BJ (cell line): ENCODE measurements around the gene PARD3. TPM values are rescaled to one million over a fixed set of nuclear protein-coding genes. Genes with fewer than 3 reads are reported as not detected.

Experiments used
- CTCF ChIA-PET: fragments of 350-600 bp; formaldehyde crosslinking; extraction: SDS; loops from one replicate; lab custom pipeline; 2021; ENCODE audit warnings: antibody characterized with exemption, inconsistent platforms; lab: Yijun Ruan, JAX
- POLR2A ChIA-PET: fragments of 300-600 bp; sonication (Branson Sonifier 250); formaldehyde crosslinking; extraction: SDS; loops from one replicate; lab custom pipeline; 2021; ENCODE audit warnings: antibody characterized with exemption; lab: Charles Lee
- DNase-seq: peaks from one replicate; pipeline ENCODE4 v3.0.0-alpha.2; 2011; ENCODE audit warnings: low read depth
- H3K27me3 ChIP-seq: 2 replicates; pipeline ENCODE4 v1.6.0; 2011; ENCODE audit warnings: low read length; ENCODE audit not compliant: control insufficient read depth, insufficient read depth
- H3K36me3 ChIP-seq: 2 replicates; pipeline ENCODE4 v1.5.1; 2011; ENCODE audit warnings: low read length; ENCODE audit not compliant: control insufficient read depth, insufficient read depth
- H3K4me3 ChIP-seq: 2 replicates; pipeline ENCODE4 v1.5.1; 2011; ENCODE audit warnings: low read depth, mild to moderate bottlenecking, control low read depth, low read length
- CTCF ChIP-seq: IDR thresholded peaks from 2 replicates; pipeline ENCODE4 v1.5.1; 2011; ENCODE audit warnings: low read depth, mild to moderate bottlenecking, control low read depth, inconsistent platforms, low read length, moderate library complexity; ENCODE audit not compliant: insufficient read depth
- polyA plus RNA-seq: library from polyadenylated mRNA; depleted of rRNA; stranded (reverse); fragments of >200 nt; gene quantifications from 2 replicates; pipeline ENCODE4 v1.2.3, GENCODE V29; 2011

Gene PARD3
- polyA plus RNA-seq, 1 experiment: 17.7 TPM

DNA sequence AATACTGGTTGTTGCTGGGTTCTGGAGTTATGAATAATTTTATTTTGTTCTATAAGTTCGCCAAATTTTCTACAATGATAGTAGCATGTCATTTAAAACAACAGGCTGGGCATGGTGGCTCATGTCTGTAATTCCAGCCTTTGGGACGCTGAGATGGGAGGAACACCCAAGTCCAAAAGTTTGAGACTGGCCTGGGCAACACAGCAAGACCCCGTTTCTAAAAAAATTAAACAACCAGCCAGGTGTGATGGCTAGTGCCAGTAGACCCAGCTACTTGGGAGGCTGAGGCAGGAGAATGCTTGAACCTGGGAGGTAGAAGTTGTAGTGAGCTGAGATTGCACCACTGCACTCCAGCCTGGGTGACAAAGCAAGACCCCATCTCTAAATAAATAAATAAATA lies 347.7 kb downstream of the PARD3 start:
- Histone ChIP-seq H3K27me3 (no peaks in the 10 kb centered on the region), H3K4me3 (no peak overlapping the region), H3K36me3 (peaks cover 2% of the 10 kb centered on the region; the same call in 1 of the 2 replicates)
- DNase-seq: no peak
- POLR2A ChIA-PET: no interaction called here
- TF ChIP-seq CTCF: no peak
- CTCF ChIA-PET: no interaction called here

GRCh38 chr10:34465678-34466077 lies 349.4 kb downstream of the PARD3 start:
- H3K4me3 ChIP-seq: no peak overlapping the region
- ChIA-PET POLR2A (no interaction called here), CTCF (no interaction called here)
- H3K27me3 ChIP-seq: no peaks in the 10 kb centered on the region
- DNase-seq: no peak
- H3K36me3 ChIP-seq: peaks cover 2% of the 10 kb centered on the region; the same call in 1 of the 2 replicates
- no peak for TF ChIP-seq CTCF

GRCh38 chr10:34464591-34464990 lies 350.5 kb downstream of the PARD3 start:
- DNase-seq: no peak
- TF ChIP-seq CTCF: no peak
- ChIA-PET CTCF (no interaction called here), POLR2A (no interaction called here)
- Histone ChIP-seq H3K27me3 (no peaks in the 10 kb centered on the region), H3K36me3 (no peaks in the 10 kb centered on the region; the same call in 1 of the 2 replicates), H3K4me3 (no peak overlapping the region)

- TF ChIP-seq CTCF: no peak
- Histone ChIP-seq H3K4me3 (no peak overlapping the region), H3K27me3 (no peaks in the 10 kb centered on the region), H3K36me3 (no peaks in the 10 kb centered on the region; the same call in 1 of the 2 replicates)
- no peak for DNase-seq
- CTCF ChIA-PET: no interaction called here
- POLR2A ChIA-PET: no interaction called here
These were observed 351.1 kb downstream of the PARD3 start for GRCh38 chr10:34464000-34464399.

DNA sequence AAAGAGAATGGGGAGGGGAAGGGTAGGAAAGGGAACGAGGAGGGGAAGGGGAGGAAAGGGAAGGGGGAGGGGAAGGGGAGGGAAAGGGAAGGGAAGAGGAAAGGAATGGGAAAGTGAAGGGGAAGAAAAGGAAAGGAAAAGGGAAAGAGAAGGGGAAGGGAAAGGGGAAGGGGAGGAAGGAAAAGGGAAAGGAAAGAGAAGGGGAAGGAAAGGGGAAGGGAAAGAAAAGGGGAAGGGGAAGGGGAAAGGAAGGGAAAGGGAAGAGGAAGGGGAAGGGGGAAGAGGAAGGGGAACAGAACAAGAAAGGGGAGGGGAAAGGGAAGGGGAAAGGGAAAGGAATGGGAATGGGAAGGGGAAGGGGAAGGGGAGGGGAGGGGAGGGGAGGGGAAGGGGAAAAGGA lies 352.1 kb downstream of the PARD3 start:
- CTCF ChIA-PET: no interaction called here
- no peaks in the 10 kb centered on the region; the same call in 1 of the 2 replicates for H3K36me3 ChIP-seq
- POLR2A ChIA-PET: no interaction called here
- H3K27me3 ChIP-seq: no peaks in the 10 kb centered on the region
- no peak for TF ChIP-seq CTCF
- no peak overlapping the region for H3K4me3 ChIP-seq
- no peak for DNase-seq
